ENCODE data around the gene FBN3. TPM values are rescaled to one million over a fixed set of nuclear protein-coding genes. Genes with fewer than 3 reads are reported as not detected.

Gene FBN3
- total RNA-seq, 1 donor from 2014 or later: 0.04 TPM

DNA sequence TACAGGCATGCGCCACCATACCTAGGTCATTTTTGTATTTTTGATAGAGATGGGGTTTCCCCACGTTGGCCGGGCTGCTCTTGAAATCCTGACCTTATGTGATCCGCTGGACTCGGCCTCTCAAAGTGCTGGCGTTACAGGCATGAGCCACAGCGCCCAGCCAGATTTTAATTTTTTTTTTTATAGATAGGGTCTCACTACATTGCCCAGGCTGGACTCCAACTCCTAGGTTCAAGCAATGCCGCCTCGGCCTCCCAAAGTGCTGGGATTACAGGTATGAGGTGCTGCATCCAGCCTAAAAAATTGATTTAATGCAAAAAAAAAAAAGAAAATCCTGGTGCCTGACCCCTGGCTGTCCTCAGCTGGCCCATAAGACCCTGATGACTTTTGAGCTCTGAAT is 34.9 kb upstream of the FBN3 start:
- no peaks in the 10 kb centered on the region for H3K36me3 ChIP-seq (ENCODE audit: control insufficient read depth, insufficient read depth, low read length)
- no peak overlapping the region for H3K4me3 ChIP-seq (ENCODE audit: low read depth, low read length)
- DNase-seq (ENCODE audit: low read depth): no peak
- no peak for TF ChIP-seq CTCF (IDR thresholded peaks at IDR 0.05; ENCODE audit: insufficient read depth, low read length, poor library complexity, severe bottlenecking)
- no peaks in the 10 kb centered on the region for H3K27me3 ChIP-seq (ENCODE audit: control insufficient read depth, insufficient read depth, low read length)

- Histone ChIP-seq H3K27me3 (ENCODE audit: control insufficient read depth, insufficient read depth, low read length) (no peaks in the 10 kb centered on the region), H3K36me3 (ENCODE audit: control insufficient read depth, insufficient read depth, low read length) (no peaks in the 10 kb centered on the region), H3K4me3 (ENCODE audit: low read depth, low read length) (no peak overlapping the region)
- no peak for DNase-seq (ENCODE audit: low read depth)
- TF ChIP-seq CTCF (IDR thresholded peaks at IDR 0.05; ENCODE audit: insufficient read depth, low read length, poor library complexity, severe bottlenecking): no peak
These were observed 30.6 kb upstream of the FBN3 start for GRCh38 chr19:8180018-8180417.

DNA sequence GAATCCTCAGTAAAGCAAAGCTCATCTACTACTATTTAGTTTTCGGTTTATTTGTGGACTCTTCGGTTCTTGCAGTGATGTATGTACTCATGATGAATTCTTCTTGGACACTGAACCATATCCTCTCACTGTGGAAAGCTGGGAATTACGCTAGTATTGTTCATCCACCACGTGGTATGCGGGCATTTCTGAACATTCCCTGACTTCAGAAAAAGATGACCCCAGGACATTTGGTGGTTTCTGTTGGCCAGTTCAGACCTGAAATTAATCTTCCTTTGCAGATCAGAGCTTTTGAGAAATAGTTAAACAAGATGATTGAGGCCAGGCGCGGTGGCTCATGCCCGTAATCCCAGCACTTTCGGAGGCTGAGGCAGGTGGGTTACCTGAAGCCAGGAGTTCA is 25.3 kb upstream of the FBN3 start:
- Histone ChIP-seq H3K36me3 (ENCODE audit: control insufficient read depth, insufficient read depth, low read length) (no peaks in the 10 kb centered on the region), H3K4me3 (ENCODE audit: low read depth, low read length) (no peak overlapping the region), H3K27me3 (ENCODE audit: control insufficient read depth, insufficient read depth, low read length) (no peaks in the 10 kb centered on the region)
- no peak for TF ChIP-seq CTCF (IDR thresholded peaks at IDR 0.05; ENCODE audit: insufficient read depth, low read length, poor library complexity, severe bottlenecking)
- DNase-seq (ENCODE audit: low read depth): peak; percentile 85

DNA sequence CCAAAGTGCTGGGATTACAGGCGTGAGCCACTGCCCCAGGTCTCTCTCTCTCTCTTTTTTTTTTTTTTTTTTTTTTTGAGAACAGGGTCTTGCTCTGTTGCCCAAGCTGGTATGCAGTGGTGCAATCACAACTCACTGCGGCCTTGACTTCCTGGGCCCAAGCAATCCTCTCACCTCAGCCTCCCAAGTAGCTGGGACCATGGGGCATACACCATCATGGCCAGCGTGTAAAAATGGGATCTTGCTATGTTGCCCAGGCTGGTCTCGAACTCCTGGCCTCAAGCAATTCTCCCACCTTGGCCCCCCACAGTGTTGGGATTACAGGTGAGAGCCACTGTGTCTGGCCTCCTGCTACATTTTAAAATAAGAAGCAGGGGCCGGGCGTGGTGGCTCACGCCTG is 19.1 kb upstream of the FBN3 start:
- no peak for TF ChIP-seq CTCF (IDR thresholded peaks at IDR 0.05; ENCODE audit: insufficient read depth, low read length, poor library complexity, severe bottlenecking)
- Histone ChIP-seq H3K4me3 (ENCODE audit: low read depth, low read length) (no peak overlapping the region), H3K36me3 (ENCODE audit: control insufficient read depth, insufficient read depth, low read length) (no peaks in the 10 kb centered on the region), H3K27me3 (ENCODE audit: control insufficient read depth, insufficient read depth, low read length) (no peaks in the 10 kb centered on the region)
- DNase-seq (ENCODE audit: low read depth): no peak

DNA sequence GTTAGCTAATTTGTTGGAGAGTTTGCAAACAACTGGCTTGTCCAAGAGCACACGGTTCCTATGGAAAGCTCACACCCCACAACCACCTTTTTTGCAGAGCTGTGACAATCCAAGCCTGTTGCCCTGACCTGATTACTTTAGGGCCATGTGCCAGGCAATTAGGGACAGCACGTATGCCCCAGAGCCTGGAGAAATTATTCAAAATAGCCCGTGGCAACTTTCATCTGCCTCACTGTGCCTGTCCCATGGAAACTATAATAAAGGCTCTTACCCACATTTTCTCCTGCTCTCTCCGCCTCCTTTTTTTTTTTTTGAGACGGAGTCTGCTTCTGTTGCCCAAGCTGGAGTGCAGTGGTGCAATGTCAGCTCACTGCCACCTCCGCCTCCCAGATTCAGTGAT is 18.6 kb upstream of the FBN3 start:
- no peaks in the 10 kb centered on the region for H3K27me3 ChIP-seq (ENCODE audit: control insufficient read depth, insufficient read depth, low read length)
- H3K36me3 ChIP-seq (ENCODE audit: control insufficient read depth, insufficient read depth, low read length): no peaks in the 10 kb centered on the region
- H3K4me3 ChIP-seq (ENCODE audit: low read depth, low read length): no peak overlapping the region
- TF ChIP-seq CTCF (IDR thresholded peaks at IDR 0.05; ENCODE audit: insufficient read depth, low read length, poor library complexity, severe bottlenecking): no peak
- DNase-seq (ENCODE audit: low read depth): no peak

DNA sequence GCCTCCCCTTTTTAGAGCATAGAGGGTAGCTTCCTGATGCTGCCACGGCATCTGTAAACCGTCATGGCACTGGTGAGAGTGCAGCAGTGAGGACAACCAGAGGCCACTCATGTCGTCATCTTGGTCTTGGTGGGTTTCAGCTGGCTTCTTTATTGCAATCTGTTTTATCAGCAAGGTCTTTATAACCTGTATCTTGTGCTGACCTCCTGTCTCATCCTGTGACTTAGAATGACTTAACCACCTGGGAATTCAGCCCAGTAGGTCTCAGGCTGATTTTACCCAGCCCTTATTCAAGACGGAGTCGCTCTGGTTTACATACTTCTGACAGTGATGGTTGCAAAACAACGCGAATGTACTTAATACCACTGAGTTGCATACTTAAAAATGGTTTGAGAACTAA is 14.4 kb upstream of the FBN3 start:
- Histone ChIP-seq H3K27me3 (ENCODE audit: control insufficient read depth, insufficient read depth, low read length) (no peaks in the 10 kb centered on the region), H3K4me3 (ENCODE audit: low read depth, low read length) (no peak overlapping the region), H3K36me3 (ENCODE audit: control insufficient read depth, insufficient read depth, low read length) (no peaks in the 10 kb centered on the region)
- no peak for DNase-seq (ENCODE audit: low read depth)
- TF ChIP-seq CTCF (IDR thresholded peaks at IDR 0.05; ENCODE audit: insufficient read depth, low read length, poor library complexity, severe bottlenecking): no peak

Data from kidney epithelial cell (primary cell).